Measurements from ENCODE around the gene TJP2.
A peak's percentile ranks its signal among the peaks of the same experiment; 100 is the strongest.

Gene TJP2

DNA sequence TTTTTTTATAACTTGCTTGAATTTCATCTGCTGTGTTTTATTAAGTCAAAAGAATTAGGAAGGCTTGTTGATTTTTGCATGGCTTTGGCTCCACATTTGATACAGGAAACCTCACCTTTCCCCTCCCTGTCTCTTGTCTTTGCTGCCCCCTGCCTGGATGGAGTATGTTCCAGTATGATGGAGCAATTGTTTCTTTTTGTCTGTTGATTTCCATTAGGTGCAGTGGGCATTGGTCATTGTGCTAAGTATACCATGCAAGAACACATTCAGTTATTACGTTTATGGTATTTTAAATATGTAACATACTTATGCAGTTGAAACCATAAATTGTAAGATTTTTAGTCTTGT lies 19.6 kb downstream of the TJP2 start:
- no peak for DNase-seq

DNA sequence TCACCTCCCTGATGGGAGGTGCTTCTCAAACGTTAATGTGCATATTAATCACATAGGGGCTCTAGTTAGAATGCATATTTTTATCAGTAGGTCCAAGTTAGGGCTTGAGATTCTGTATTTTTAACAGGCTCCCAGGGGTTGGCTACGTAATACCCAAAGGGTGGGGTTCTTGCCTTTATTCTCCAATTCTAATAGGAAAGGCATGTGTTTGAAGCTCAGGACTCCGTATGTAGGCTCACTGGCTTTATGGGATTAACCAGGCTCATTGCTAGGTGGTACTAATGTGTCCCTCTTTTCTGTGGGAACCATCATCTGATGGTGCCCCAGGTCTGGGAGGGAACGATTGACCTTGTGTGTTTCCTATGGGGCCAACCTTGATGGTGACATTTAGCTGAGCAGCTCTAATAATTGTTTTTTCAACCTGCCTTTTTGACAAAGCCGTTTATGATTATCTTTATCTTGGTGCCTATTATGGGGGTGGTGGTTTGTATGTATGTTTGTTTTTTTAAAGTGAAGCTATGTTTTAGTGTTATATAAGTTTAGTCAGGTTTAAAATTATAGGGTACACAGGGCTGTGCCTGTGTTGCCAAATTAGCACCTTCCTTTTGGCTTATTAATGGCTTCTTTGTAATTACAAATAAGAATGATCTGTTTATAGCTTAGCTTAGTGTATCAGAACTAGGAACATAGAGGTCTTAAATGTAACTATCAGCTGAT lies 20.8 kb downstream of the TJP2 start:
- no peak for DNase-seq

DNA sequence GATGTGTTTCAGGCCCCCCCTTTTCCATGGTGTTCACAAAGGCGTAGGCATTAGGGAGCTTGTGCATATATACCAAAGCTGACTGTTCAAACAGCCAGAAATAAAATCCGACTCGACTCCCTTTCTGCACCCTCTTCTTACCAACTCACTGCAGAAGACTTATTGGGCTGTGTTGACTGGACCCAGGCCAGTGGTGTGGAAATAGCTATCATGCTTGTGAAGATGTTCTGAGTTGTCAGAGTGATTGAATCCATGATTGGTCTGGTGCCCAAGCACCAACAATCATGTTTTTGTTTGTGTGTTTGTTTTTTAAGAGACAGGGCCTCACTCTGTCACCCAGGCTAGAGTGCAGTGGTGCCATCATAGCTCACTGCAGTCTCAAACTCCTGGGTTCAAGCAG lies 21.6 kb downstream of the TJP2 start:
- no peak for DNase-seq

DNA sequence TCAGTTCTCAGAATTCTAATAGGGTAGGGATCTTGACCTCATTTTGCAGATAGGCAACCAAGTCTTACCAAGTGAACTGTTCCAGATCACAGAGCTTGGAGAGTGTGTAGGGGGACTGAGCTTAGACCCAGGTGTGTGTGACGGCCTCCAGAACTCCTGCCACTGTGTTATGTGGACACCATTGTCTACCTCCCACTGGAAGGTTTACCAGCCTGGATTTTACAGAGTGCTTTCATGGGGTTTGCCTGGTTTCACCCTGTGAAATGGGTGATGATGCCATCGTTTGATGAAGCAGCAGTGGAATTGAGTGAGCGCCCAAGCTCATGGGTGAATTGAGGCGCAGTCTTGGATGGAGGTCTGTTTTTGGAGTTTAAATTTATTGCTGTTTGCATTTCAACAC lies 23.6 kb downstream of the TJP2 start:
- no peak for DNase-seq

DNA sequence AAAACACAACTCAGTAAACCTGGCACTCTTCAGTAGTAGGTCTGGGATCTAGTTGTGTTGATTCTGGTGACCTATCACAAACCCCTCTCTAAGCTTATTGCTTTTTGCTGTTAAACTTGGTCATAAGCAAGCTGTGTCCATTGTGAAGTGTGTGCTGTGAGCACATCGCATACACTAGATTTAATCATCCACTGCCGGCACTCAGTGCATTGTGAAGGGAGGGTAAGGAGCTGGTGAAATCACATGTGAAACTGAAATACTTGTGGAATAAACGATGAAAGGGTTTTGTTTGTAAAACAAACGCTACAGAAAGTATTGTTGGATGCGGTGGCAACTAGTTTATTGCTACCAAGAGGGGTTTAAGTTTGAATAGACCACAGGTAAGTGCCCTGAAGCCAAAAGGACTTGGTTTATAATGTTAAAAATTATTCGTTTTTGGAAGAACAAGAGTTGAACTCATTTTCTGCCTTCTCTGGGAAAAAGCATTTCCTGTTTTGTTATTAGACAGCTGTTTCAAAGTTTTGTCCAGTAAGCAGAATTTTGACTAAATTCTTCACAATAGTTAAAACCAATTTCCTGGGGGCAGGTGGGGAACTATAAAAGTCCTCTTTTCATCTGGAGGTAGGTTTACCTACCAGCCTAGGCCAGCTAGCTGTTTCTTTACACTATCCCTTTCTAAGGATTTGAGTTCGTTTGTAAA lies 24.6 kb downstream of the TJP2 start:
- DNase-seq, result no peak

DNA sequence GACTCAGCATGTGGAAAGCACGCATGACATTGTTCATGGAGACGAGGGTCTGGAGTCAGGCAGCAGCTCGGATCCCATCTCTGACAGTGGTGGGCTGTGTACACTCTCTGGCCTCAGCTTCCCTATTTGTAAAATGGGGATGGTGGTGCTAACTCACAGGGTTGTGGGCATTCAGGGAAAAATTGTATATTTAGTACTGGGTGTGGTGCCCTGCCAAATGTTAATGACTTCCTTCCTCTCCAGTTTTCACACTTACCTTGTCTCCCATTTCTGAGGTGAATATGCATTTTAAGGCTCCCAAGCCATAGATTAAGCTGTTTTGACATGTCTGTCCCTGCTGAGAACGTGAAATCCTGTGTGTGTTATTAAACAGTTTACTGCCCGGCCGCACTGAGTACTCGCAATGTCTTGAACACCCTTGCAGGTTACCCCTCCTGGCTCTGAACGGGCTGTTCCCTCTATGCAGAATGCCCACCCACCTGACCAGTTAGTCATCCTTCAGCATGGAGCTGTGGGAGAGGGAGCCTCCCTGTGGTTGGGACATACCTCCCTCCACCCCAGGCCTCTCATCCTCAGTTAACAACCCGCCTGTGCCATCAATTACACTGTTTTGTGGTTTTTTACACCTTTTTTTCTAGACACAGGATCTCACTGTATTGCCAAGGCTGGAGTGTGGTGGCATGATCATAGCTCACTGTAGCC lies 25.8 kb downstream of the TJP2 start:
- peak; percentile 14 for DNase-seq

DNA sequence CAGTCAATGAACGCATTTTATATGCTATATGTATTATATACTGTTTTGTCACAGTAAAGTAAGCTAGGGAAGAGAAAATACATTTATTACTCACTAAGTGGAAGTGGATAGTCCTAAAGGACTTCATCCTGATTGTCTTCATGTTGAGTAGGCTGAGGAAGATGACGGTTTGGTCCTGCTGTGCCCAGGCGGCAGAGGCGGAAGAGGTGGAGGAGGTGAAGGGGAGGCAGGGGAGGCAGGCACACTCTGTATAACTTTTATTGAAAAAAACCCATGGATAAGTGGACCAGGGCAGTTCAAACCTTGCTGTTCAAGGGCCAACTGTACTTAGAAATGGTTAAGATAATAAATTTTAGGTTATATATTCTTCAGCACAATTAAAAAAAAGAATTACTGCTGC lies 28.5 kb downstream of the TJP2 start:
- DNase-seq, result no peak

DNA sequence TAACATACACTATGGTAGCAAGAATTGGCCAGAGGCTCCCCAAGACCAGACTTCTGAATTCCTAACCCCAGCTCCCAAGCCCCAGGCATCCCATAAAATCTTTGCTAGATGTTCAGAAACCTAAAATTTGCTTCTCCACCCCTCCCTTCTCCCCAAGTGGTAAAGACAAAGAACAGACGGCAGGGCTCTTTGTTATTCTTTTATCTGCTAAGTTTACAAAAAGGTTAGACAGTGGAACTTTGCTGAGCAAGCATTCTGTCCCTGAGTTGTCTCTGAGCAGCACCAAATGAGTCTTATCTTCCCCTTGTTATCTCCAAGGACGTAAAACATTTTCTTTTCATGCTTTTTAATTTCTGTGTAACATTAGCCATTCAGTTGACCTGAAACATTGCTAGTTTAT lies 30.2 kb downstream of the TJP2 start:
- no peak for DNase-seq

DNA sequence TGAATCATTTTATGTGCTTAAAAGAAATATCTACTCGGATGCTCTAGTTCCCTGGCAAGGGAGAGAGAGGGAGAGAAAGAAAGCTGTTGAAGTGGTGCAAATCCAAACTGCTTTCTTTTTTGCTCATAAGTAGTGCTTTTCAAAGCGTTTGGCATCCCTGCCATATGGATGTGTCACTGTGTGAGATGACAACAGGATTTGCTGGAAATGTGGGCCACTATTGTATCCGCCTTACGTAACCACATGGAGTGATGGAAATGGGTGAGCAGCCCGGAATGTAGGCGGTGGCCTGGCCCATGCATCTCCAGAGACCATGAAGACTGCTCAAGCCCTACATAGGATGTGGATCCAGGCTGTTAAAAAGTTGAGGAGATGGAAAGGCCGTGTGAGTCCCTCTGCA lies 30.8 kb downstream of the TJP2 start:
- peak; percentile 33 for DNase-seq

DNA sequence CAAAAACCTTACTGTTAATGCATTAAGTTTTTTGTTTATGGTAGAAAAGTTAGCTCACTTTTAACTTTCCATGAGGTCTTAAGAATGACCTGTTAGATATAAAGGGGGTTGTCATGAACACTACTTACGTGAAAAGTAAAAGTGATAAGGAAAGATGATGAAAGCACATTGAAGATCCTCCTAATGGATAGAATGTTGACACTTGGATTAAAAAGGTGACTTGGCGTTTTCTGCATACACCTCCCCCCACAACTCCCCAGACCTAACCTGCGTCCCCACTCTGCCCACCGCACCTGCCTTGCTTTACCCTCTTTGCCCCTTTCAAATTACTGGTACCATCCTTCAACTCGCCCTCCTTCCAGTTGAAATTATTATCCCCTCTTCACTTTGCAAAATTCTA lies 32.0 kb downstream of the TJP2 start:
- DNase-seq, result no peak

DNA sequence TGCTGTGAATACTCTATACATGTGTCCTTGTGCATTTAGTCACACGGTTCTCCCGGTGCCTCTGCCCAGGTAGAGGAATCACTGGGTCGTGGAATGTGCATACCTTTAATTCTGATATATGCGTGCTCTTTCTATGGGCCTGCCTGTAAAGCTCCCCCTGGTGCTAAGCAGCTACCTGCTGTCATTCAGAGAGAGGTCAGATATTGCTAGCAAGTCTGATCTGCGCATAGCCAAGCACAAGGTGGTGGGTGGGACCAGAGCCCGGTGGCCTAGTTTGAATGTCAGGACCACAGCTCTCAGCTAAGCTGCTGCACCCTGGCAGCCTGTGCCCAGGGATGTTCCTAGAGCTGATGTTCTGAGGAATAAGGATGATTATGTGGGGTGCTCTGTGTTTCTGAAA lies 33.4 kb downstream of the TJP2 start:
- DNase-seq, result no peak

DNA sequence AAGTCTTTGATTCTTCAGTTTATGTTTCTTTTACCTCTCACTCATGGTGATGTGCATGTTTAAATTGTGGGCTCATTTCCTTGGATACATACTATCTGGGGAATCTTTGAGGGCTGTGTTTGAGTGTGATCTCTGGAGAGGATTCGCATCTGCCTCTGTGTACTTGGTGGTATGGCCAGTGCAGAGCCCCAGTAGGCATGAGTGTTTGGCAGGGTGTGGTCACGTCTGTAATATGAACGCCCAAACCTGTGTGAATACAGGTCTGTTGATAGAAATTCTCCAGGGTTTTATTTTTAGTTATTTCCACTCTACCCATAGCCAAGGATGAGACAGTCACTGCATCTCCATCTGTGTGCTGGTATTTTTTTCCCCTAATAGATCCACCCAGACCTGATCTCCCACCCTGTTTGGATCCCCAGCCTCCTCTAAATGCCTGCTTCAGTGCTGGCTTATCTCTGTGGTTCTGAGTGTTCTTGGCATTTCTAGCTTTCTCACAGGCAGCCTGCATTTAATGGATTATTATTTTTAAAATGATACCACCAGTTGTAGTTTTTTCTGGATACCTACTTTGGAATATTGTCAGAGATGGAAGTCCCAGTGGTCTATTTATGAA lies 37.5 kb downstream of the TJP2 start:
- no peak for DNase-seq

DNA sequence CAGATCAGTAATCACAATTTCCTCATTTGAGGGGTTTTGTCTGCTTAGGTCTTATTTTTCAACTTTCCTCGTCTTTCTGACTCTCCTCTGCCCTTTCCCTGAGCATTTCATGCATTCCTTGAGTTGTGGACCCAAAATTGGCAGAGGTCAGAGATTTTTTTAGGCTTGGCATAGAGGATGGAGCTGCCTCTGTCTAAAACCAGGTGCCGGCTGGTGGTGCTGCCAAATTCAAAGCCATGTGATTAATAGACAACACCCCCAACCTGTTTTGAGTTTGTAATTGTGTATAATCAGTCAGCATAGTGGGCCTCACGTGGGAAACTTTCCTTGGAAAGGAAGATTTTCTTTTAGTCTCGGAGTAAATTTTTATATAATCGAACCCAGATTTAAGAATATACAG lies 39.6 kb downstream of the TJP2 start:
- DNase-seq, result no peak

DNA sequence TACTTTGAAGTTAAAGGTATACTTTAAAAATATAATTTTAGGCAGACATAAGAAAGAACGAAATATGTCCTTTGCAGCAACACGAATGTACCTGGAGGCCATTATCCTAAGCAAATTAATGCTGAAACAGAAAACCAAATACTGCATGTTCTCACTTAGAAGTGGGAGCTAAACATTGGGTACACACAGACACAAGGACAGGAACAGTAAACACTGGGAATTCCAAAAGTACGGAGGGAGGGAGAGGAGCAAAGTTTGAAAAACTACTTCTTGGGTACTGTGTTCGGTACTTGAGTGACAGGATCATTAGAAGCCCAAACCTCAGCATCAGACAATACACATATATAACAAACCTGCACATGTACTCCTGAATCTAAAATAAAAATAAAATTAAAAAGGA lies 40.9 kb downstream of the TJP2 start:
- no peak for DNase-seq

DNA sequence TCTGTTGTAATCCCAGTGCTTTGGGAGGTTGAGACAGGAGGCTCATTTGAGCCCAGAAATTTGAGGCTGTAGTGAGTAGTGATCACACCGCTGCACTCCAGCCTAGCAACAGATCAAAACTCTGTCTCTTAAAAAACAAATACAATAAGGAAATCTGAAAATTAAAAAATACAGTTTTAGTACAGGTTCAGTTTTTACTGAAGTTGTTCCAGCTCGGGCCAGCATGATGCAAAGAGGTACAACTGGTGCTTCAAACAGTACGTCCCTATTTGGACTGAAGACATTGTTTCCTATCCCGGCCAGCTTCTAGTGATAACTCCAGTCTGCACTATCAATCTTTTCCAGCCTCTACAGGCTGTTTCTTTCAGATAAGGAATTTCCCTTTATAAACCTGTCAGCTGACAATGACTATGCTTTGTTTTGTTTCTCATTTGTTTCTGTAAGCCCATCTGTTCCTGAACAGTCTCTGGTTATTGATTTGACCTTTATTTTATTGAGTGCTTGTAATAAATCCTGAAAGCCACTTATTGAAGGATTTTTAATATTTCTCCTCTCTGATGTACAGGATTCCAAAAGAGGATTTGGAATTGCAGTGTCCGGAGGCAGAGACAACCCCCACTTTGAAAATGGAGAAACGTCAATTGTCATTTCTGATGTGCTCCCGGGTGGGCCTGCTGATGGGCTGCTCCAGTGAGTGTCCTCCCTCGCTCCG lies 41.9 kb downstream of the TJP2 start:
- no peak for DNase-seq

DNA sequence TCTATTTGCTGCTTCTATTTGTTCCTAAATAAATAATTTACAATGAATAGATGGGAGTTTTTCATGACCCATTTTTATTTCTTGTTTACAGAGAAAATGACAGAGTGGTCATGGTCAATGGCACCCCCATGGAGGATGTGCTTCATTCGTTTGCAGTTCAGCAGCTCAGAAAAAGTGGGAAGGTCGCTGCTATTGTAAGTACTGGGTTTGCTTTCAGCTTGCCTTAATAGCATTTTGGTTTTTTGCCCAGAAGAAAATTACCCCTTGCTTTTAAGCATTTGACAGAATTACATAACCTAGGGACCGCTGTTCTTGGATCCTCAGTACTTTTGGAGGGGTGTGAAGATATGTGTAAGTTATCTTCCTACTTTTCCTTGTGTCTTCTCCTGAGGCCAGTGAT lies 44.1 kb downstream of the TJP2 start:
- no peak for DNase-seq

DNA sequence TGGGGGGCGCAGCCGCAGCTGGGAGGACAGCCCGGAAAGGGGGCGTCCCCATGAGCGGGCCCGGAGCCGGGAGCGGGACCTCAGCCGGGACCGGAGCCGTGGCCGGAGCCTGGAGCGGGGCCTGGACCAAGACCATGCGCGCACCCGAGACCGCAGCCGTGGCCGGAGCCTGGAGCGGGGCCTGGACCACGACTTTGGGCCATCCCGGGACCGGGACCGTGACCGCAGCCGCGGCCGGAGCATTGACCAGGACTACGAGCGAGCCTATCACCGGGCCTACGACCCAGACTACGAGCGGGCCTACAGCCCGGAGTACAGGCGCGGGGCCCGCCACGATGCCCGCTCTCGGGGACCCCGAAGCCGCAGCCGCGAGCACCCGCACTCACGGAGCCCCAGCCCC lies 47.0 kb downstream of the TJP2 start:
- no peak for DNase-seq

DNA sequence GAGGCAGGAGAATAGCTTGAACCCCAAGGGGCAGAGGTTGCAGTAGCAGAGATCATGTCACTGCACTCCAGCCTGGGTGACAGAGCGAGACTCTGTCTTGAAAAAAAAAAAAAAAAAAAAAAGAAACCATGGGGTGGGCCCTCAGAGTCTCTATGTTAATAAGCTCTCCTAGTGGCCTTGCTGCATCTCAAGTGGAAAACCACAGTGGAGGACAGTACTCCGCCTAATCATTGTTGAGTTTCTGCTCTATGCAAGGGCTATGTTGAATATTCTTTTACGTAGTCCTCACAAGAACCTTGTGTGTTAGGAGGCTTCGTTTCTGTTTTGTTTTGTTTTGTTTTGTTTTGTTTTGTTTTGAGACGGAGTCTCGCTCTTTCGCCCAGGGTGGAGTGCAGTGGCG lies 48.9 kb downstream of the TJP2 start:
- no peak for DNase-seq

DNA sequence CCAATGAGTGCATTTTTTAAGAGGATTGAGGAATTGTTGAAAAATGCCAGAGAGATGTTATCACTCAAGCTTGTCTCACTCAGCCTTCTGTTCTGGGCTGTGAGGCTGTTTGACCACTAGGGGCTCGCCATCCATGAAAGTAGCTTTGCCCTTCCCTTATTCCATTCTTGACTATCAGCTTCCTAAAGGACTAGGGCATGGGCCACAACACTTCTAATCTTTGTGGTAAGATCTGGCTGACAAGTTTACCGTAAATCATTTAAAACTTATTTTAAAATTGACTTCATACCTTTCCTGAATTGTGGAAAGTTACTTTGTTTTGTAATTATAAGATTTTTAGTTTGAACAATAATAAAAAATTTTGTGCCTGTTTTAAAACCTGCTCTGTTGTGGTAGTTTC lies 49.5 kb downstream of the TJP2 start:
- peak; percentile 67 for DNase-seq

DNA sequence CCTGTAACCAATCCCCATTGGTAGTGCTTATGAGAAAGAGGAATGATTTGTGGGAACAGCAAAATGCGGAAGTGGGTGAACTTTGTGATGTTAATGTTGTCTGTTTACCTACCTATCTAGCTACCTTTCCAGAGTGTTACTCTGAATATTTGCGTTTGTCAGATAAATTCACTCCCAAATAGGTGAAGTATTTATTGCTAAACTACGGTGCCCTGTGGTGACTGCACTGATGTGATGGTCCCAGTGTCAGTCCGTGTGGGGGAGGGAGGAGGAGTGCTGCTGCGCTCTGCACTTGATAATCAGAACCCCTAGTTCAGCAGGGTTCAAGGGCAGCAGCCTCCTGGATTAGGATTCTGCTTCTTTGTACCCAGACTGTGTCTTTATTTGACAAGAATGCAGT lies 55.3 kb downstream of the TJP2 start:
- DNase-seq, result no peak

DNA sequence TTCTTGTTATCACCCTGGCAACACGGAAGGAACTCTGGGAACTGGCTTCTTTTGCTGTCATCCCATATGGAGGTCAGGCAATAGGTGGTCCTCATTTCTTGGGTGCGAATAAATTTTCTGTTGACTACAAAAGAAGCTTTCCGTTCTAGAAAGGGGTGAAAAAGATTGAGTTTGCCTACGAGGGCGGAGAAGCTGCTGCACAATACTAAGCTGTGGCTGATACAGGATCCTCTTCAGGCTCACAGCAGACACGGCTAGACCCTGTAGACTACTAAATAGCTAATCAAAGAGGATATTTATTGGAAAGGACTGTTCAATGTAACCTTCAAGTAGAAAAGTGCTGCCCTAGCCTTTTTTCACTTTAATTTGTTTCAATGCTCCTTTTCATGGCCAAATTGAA lies 58.1 kb downstream of the TJP2 start:
- DNase-seq, result no peak

DNA sequence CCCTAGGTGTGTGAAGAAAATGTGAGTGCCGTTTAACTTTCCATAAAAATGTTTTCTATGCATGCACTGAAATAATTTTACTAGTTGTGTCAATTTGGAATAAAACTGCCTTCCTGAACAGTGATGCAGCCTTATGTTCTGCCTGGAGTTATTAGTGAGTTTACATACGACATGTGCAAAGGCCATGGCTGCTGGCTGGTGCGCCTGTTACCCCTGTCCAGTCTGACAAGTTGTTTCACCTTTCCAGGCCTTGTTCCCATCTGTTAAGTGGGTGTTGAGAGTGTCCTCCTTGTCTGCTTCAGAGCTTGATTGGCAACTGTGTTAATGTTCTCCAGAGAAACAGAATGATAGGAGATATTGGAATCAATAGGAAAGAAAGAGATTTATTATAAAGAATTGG lies 60.6 kb downstream of the TJP2 start:
- no peak for DNase-seq

DNA sequence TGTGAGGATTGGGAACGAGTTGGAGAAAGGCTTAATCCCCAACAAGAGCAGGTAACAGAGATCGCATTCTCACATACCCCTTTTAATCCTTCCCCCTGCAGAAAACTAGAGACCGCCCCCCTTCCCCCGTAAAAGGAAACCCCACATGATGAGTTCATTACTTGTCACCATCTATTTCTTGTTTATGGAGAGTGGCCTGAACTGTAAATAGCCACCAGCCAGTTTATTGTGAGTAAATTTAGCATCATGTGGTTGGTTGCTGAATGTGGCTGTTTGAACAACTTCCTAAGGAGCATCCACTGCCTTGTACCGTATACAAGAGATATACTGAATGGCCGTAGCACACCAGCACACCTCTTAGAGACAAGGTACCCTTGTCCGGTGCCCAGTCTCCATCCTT lies 62.1 kb downstream of the TJP2 start:
- DNase-seq, result no peak

All from fibroblast of upper back skin (primary cell).